Kidney (tissue), 14 donors: ENCODE data around the gene OR8B3. TPM values are rescaled to one million over a fixed set of nuclear protein-coding genes. Genes with fewer than 3 reads are reported as not detected.

ENCODE experiments used
- DNase-seq, 5 donors: peaks; one replicate each; pipeline ENCODE4 v3.0.0-alpha.2; 2013 to 2020
- FAIRE-seq: peaks from 2 replicates; lab custom pipeline; 2012; peaks lifted over from hg19 to GRCh38; lab: Jason Lieb, UNC
- H3K27ac ChIP-seq, 2 donors: one replicate each; pipeline ENCODE4 v1.7.0; 2013; ENCODE audit warnings: low read depth in 2 of 2, low read length in 2 of 2, inconsistent platforms in 1 of 2
- H3K27me3 ChIP-seq: one replicate; pipeline ENCODE4 v1.7.1; 2013; ENCODE audit warnings: low read length, inconsistent platforms; ENCODE audit not compliant: control insufficient read depth, insufficient read depth
- H3K36me3 ChIP-seq, 3 donors: one replicate each; pipeline versions ENCODE4 v1.7.0 to v1.7.1; 2013; ENCODE audit warnings: low read length in 3 of 3, control low read depth in 1 of 3, inconsistent platforms in 1 of 3; ENCODE audit not compliant: insufficient read depth in 3 of 3, control insufficient read depth in 2 of 3
- H3K4me1 ChIP-seq, 3 donors: one replicate each; pipeline versions ENCODE4 v1.7.0 to v1.7.1; 2013; ENCODE audit warnings: low read length in 3 of 3, inconsistent platforms in 1 of 3, low read depth in 1 of 3; ENCODE audit not compliant: control insufficient read depth in 2 of 3, insufficient read depth in 2 of 3
- H3K4me3 ChIP-seq, 3 donors: one replicate each; pipeline versions ENCODE4 v1.7.0 to v1.8.1; 2013; ENCODE audit warnings: low read length in 3 of 3, control low read depth in 1 of 3, inconsistent platforms in 1 of 3
- H3K9ac ChIP-seq, 3 donors: one replicate each; pipeline versions ENCODE4 v1.7.0 to v1.7.1; 2013; ENCODE audit warnings: low read length in 3 of 3, control low read depth in 1 of 3, inconsistent platforms in 1 of 3
- H3K9me3 ChIP-seq, 3 donors: one replicate each; pipeline versions ENCODE4 v1.7.0 to v1.7.1; 2013; ENCODE audit warnings: low read length in 3 of 3, control low read depth in 1 of 3, inconsistent platforms in 1 of 3; ENCODE audit not compliant: control insufficient read depth in 2 of 3, insufficient read depth in 1 of 3
- CTCF ChIP-seq: IDR thresholded peaks from 3 replicates; pipeline ENCODE4 v1.5.1; 2012; ENCODE audit warnings: mild to moderate bottlenecking, moderate library complexity, borderline replicate concordance; ENCODE audit not compliant: insufficient read depth; ENCODE audit errors: extremely low read depth
- intact Hi-C: fragments of 100-400 bp; cut with DNase I; formaldehyde crosslinking; loops from one replicate; pipeline ENCODE4 v1.11.1; 2022
- polyA plus RNA-seq: library from polyadenylated mRNA; stranded (reverse); fragments of 350-450 nt; fragmentation: Illumina TruSeq; extraction: RNeasy Lipid Tissue Mini Kit (QIAGEN cat#74804); gene quantifications from one replicate; pipeline ENCODE4 v1.2.3, GENCODE V29; 2014; ENCODE audit warnings: low read depth, low replicate concordance; ENCODE audit not compliant: insufficient read depth
- total RNA-seq: library from RNA; stranded (reverse); fragmentation: NEBNext Ultra II Directional; extraction: Animal tissue kit (Norgen Biotek cat#: 25700); gene quantifications from one replicate; pipeline ENCODE4 v1.2.1, GENCODE V29; 2021
- donor health status: control.
- donor health status: control.
- donor health status: control.
- donor health status: control.
- donor health status: control.
- donor health status: DM: yes; HTN: yes; CAD: no.
- donor health status: Normal renal cell carcinoma (clear cell type).

Gene OR8B3
- total and polyA plus RNA-seq, 2 donors from 2014 or later, result not detected

DNA sequence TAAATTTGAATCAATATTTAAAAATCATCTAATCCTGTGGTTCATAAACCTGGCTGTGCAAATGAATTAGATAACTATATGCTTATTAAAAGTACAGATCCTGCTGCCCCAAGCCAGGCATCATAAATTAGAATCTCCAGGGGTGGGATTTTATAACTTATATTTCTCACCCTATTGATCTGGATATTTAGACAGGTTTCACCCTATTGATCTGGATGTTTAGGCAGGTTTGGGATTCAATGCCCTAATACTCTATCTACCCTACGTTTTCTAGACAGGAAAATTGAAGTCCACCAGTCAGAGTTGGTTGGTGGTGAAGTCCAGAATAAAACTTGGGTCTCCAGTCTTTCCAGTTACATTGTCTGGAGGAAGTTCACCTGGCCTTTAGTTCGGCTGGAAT is 44.0 kb upstream of the OR8B3 start:
- H3K4me1 ChIP-seq, result no peaks in the 10 kb centered on the region
- no peak overlapping the region for H3K27ac ChIP-seq
- FAIRE-seq (no peak), DNase-seq (no peak)
- H3K4me3 ChIP-seq, result no peak overlapping the region
- no peak overlapping the region for H3K9ac ChIP-seq
- H3K27me3 ChIP-seq, result no peaks in the 10 kb centered on the region
- no peaks in the 10 kb centered on the region for H3K36me3 ChIP-seq
- intact Hi-C loops, result no loop called here
- no peak for TF ChIP-seq CTCF
- H3K9me3 ChIP-seq, result no peaks in the 10 kb centered on the region

DNA sequence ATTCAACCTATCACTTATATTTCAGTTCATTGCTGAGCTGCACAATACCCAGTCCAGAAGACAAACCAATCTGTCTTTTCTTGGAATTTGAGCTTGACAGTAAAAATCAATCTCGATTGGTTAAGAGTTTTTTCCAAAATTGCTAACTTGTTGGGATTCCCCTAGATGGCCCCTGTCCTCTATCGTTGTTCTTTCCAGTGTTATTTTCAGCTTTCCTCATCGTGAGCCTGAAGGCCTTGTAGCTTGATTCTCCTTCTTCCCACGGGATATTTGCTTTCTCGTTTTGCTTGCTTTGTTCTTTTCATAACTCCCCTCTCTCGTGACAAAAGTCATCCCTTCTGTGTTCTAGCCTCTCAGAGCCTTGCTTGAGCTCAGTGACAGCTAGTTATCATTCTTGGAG is 43.6 kb upstream of the OR8B3 start:
- no peaks in the 10 kb centered on the region for H3K4me1 ChIP-seq
- intact Hi-C loops, result no loop called here
- H3K9me3 ChIP-seq, result no peaks in the 10 kb centered on the region
- no peak overlapping the region for H3K27ac ChIP-seq
- no peaks in the 10 kb centered on the region for H3K27me3 ChIP-seq
- H3K36me3 ChIP-seq, result no peaks in the 10 kb centered on the region
- TF ChIP-seq CTCF, result no peak
- no peak overlapping the region for H3K9ac ChIP-seq
- no peak overlapping the region for H3K4me3 ChIP-seq
- DNase-seq (no peak), FAIRE-seq (no peak)

DNA sequence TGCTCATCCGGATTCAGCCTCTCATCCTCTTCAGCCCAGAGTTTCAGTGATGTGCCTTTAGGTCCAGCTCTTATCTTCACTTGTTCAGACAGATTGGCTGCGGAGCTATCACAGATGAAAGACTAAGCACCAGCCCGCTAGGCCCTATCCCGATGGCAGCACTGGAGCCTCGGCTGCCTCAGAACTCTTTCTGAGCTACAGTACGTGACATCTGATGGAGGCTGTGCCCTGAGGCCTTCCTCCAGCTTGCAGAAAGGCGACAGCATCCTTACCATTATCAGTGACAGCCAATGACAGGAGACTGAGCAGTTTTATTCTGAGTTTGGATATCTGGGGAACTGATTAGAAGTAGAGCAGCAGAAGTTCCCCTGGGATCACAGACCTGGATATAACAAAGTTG is 42.7 kb upstream of the OR8B3 start:
- no peak overlapping the region for H3K4me3 ChIP-seq
- H3K36me3 ChIP-seq, result no peaks in the 10 kb centered on the region
- no peak for FAIRE-seq
- H3K9ac ChIP-seq, result no peak overlapping the region
- no peak for DNase-seq
- H3K27me3 ChIP-seq, result no peaks in the 10 kb centered on the region
- intact Hi-C loops, result no loop called here
- no peaks in the 10 kb centered on the region for H3K4me1 ChIP-seq
- no peak overlapping the region for H3K27ac ChIP-seq
- H3K9me3 ChIP-seq, result no peaks in the 10 kb centered on the region
- no peak for TF ChIP-seq CTCF

- no peaks in the 10 kb centered on the region for H3K4me1 ChIP-seq
- no peak for DNase-seq
- no peak overlapping the region for H3K27ac ChIP-seq
- H3K9me3 ChIP-seq, result no peaks in the 10 kb centered on the region
- H3K9ac ChIP-seq, result no peak overlapping the region
- no peak for TF ChIP-seq CTCF
- FAIRE-seq, result no peak
- intact Hi-C loops, result no loop called here
- H3K36me3 ChIP-seq, result no peaks in the 10 kb centered on the region
- H3K4me3 ChIP-seq, result no peak overlapping the region
- H3K27me3 ChIP-seq, result no peaks in the 10 kb centered on the region
Measured at GRCh38 chr11:124441081-124441480, 42.3 kb upstream of the OR8B3 start.
